Activated T-cell treated with anti-CD3 and anti-CD28 coated beads, Interleukin-2, amount 50 U/mL, for 48 hours (primary cell): ENCODE results near the gene NRP1.
A peak's percentile ranks its signal among the peaks of the same experiment; 100 is the strongest.

Experiments
- DNase-seq, 2 experiments: peaks; one replicate each; pipeline ENCODE4 v3.0.0-alpha.2; 2020

Gene NRP1

DNA sequence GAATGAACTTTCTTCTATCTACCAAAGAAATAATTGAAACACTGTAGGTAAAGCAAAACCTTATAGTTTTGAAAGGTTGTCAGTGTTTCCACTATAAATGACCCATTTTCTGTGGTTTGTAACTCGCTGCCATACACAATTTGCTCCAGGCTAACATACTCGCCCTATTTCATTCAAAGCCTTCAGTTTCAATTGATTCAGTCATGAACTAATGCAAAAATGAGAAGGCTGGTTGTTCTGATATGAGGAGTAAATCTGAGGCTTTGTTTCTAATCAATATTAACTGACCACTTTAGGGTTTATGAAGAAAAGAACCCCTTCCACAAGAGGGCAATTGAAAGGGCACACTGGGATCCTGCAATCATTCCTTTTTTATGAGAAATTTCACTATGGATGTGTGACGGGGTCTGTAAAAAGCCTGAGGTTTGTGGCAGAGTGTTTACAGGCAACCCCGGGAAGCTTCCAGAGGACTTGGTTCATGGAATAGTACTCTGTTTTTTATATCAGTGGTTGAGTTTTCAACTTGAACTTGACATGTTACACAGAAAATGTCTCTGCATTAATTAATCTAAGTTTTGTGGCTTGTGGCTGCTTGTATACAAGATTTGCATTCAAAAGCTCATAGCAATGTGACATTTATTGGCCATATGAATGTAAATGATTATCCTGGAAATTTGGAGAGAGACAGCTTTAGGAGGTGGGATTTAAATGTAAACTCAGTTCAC, 133.2 kb downstream of the NRP1 start:
- no peak for DNase-seq

GRCh38 chr10:33199731-33200232, 134.7 kb downstream of the NRP1 start:
- no peak for DNase-seq

- DNase-seq, result no peak
These were observed 135.9 kb downstream of the NRP1 start for GRCh38 chr10:33198610-33199009.

- DNase-seq, result no peak
These were observed 137.6 kb downstream of the NRP1 start for GRCh38 chr10:33196710-33197491.

- DNase-seq, result no peak
These were observed 138.1 kb downstream of the NRP1 start for GRCh38 chr10:33196377-33196706.

DNA sequence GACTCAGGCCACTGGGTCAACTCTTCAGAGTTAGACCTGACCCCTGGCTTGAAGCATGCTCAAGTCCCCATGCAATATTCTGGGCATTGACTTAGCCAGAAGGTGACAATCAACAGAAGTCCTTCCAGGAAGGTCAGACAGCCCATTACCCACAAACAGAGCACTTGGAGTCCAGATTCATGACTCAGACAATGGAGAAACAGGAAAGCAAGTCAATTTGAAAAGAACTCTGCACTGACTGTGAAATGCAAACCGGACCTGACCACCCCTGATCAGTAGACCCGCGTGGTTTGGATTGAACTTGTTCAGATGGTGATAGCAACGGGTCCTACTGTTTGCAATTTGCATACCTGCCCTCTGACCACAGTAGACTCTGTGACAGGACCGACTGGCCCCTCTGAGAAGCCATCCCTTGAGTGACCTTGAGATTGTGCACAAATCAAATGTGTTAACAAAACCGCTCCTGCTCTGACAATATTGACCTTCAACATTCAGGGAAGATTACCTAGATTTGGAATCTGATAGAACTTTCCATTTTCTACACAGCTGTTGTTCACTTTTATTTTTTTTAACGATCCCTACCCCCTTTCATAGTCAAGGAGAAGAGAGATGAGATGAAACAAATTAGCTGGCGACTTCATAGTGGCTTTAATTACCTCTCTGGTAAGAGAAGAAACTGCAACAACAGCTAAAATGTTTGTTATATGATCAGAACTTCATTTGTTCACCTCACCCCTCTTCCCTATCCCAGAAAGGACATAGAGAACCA, 138.7 kb downstream of the NRP1 start:
- no peak for DNase-seq

DNA sequence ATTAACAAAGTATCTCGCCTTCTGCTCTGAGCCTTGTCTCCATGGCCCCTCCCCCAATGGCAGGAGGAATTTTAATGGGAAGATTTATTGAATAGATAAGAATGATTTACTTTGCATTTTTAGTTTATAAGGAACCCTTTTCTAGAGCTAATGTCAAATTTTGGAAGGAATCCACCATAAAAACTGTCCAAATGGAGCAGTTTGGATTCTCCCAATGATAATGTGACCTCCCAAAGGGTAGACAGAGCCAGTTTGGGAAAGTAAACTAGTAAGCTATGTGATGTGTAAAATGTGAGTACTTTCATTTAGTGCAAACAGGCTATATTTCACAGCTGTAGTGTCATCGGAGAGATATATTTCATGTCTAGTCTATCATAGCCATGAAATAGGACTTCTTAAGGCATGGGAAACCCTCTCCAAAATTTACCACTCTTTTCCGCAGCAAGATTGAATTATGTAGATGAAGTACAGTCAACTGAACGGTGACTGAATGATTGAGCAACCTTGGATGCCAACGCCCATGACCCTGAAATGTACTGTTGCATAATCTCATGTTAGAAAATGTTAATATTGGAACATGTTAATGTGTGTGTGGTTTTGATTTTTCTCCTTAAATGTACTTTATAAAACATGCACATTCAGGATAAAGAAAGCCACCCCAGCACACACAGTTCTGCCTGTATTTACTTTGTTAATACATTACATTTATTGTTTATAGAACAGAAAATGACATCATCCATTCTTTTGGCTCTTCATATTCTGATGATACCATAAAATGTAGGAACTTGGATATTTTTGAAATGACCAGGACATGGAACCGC, 140.6 kb downstream of the NRP1 start:
- no peak for DNase-seq

- DNase-seq, result peak; percentile 80 to 81
These were observed 141.3 kb downstream of the NRP1 start for GRCh38 chr10:33193057-33193700.

DNA sequence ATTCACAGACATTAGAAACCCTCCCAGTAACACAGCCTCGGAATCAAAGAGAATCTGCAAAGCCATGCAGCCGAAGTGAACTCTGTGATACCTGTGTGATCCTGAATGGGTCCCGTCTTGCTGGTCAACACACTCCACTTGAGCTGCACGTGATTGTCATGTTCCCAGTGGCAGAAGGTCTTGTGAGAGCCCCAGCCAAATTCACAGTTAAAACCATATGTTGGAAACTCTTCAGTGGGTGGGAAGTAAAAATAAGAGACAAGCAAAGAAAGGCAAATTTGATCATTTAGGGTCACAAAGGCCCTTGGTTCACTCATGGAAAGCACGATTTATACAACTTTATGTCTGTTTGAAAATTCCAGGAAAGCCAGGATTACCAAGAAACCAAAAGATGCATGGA, 142.3 kb downstream of the NRP1 start:
- DNase-seq, result no peak

GRCh38 chr10:33190406-33190805, 144.1 kb downstream of the NRP1 start:
- no peak for DNase-seq

GRCh38 chr10:33189808-33190207, 144.7 kb downstream of the NRP1 start:
- DNase-seq, result no peak

GRCh38 chr10:33189363-33189762, 145.1 kb downstream of the NRP1 start:
- no peak for DNase-seq

GRCh38 chr10:33187427-33187999, 147.0 kb downstream of the NRP1 start:
- no peak for DNase-seq

- DNase-seq, result no peak
These were observed 148.3 kb downstream of the NRP1 start for GRCh38 chr10:33186150-33186549.

DNA sequence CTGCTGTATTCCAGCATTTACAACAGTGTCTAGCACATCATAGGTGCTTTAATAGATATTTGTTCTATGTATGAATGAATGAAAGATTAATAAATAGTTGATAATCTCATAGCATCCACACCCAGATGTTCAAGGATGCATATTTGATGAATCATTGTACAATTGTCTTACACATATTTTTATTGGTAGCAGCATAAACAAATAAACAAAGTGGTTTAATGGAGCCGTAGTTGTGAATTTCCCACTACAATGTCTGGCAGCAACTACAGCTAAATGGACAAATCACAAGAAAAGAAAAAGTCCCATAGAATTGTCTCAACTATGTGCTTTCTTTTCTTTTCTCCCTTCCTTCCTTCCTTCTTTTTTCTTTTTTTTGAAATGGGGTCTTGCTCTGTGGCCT, 150.8 kb downstream of the NRP1 start:
- DNase-seq, result no peak

DNA sequence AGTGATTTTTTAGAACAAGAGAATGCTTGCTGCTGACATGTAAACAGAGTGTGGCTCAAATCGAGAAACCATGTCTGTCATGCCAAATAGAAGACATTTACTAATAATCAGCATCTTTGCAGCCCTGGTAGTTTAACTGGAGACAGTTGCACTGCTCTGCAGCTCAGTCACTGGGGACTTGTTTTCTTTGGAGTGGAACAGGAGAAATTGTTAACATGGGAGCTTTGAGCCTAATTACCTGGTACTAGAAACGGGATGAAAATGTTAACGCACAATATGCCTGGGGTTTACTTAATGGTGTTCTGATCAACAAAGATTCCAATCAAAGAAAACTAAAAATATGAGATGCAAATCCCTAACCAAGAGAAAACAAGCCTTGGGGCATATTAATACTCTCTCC, 153.5 kb downstream of the NRP1 start:
- DNase-seq, result no peak

DNA sequence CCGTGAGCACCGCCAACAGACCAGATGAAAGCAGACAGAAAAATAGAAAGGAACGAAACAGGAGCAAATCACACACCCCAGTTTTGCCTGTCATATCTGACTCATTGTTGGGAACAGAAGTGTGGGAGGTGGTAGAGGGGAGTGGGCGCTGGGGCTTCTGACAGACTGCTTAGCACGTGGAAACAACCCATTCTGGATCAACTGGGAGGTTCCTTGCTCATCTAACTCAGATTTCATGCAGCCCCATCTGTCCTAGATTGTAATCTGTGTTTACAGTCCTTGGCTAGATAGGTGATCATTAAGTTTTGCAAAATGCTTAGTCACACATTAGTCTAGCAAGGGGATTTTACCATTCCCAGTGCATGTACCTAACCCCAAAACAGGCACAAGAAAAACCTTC, 154.1 kb downstream of the NRP1 start:
- peak in 1 of 2 experiments; percentile 25 for DNase-seq

DNA sequence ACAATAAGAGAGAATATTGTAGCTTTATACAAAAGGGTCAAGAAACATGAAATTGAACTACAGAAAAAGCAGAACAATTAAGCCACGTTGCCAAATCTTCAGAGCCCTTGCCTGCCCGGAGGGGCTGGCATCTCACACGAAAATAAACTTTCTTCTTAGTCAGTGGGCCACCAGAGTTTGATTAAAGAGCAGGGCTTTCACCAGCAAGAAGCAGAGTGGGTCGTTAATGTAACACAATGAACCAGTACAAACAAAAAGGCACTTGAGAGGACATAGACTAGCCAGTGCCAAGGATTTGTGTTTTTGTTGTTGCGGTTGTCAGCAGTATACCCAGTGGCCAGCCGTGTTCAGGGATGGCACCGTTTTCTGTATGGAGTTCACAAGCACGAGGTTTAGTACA, 155.4 kb downstream of the NRP1 start:
- DNase-seq, result no peak

DNA sequence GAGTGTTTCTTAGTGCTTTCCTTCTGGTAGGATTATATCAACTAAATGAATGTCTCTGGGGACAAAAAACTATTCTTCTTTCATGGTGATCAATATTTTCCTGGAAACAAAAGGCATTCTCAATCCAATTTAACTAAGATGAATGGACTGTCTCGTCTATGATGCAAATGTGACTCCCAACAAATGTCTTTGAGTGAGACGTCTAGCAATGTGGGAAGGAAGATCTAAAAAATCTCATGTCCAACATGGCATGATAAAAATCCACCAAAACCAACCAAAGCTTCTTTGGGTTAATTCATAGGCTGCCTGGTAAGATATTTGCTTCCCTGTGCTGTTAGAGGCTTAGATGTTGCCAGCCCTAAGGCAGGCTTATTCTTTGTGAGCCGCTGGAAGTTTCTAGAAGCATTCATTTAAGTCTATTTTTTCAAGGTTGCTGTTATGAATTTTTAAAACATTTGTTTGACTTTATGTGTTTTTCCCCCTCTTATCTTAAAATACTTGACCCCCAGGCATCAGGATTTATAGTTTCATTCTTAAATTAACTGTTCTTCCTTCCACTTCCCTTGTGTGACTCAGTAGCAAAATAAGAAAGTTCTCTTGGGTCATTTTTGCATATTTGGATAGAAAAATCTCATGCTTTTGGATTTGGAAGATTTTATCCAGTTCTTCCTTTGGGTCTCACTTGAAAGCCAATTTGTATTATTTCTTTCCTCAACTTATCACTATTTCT, 156.3 kb downstream of the NRP1 start:
- no peak for DNase-seq

GRCh38 chr10:33176688-33177087, 157.8 kb downstream of the NRP1 start:
- DNase-seq, result no peak
